WERI-Rb-1 (cell line): ENCODE measurements around the gene ANKRD26.

Experiments used
- DNase-seq: peaks from one replicate; pipeline ENCODE4 v3.0.0-alpha.2; 2020
- H3K27ac ChIP-seq: fragments of 250-450 bp; sonication (Bioruptor Pico); 2 replicates; pipeline ENCODE4 v1.5.1; 2020; ENCODE audit warnings: mild to moderate bottlenecking, moderate library complexity
- H3K27me3 ChIP-seq: fragments of 250-450 bp; sonication (Bioruptor Pico); 2 replicates; pipeline ENCODE4 v1.5.1; 2021; ENCODE audit warnings: mild to moderate bottlenecking, low read depth, moderate library complexity; ENCODE audit not compliant: insufficient read depth, severe bottlenecking
- H3K36me3 ChIP-seq: fragments of 250-450 bp; sonication (Bioruptor Pico); 2 replicates; pipeline ENCODE4 v1.5.1; 2020; ENCODE audit warnings: mild to moderate bottlenecking, moderate library complexity
- H3K4me3 ChIP-seq: 2 replicates; pipeline ENCODE4 v1.5.1; 2011; ENCODE audit warnings: low read depth, mild to moderate bottlenecking, control low read depth, low read length
- H3K9me3 ChIP-seq: fragments of 250-450 bp; sonication (Bioruptor Pico); 2 replicates; pipeline ENCODE4 v1.5.1; 2021; ENCODE audit warnings: mild to moderate bottlenecking, moderate library complexity; ENCODE audit not compliant: severe bottlenecking
- CTCF ChIP-seq: IDR thresholded peaks from 2 replicates; pipeline ENCODE4 v1.5.1; 2011; ENCODE audit warnings: low read depth, mild to moderate bottlenecking, control low read depth, inconsistent platforms, low read length

The ANKRD26 gene

GRCh38 chr10:26962835-26963234, 137.5 kb downstream of the ANKRD26 start:
- Histone ChIP-seq H3K27ac (no peak overlapping the region), H3K4me3 (no peak overlapping the region), H3K27me3 (no peaks in the 10 kb centered on the region), H3K9me3 (no peaks in the 10 kb centered on the region), H3K36me3 (no peaks in the 10 kb centered on the region)
- no peak for DNase-seq
- no peak for TF ChIP-seq CTCF

- DNase-seq, result no peak
- H3K4me3 ChIP-seq, result no peak overlapping the region
- no peaks in the 10 kb centered on the region for H3K9me3 ChIP-seq
- no peaks in the 10 kb centered on the region for H3K36me3 ChIP-seq
- TF ChIP-seq CTCF, result no peak
- H3K27ac ChIP-seq, result no peak overlapping the region
- H3K27me3 ChIP-seq, result no peaks in the 10 kb centered on the region
These were observed 140.0 kb downstream of the ANKRD26 start for GRCh38 chr10:26960308-26960707.

- H3K27me3 ChIP-seq, result no peaks in the 10 kb centered on the region
- no peak for TF ChIP-seq CTCF
These were observed 140.5 kb downstream of the ANKRD26 start for GRCh38 chr10:26959841-26960240.

More at GRCh38 chr10:26959841-26960240, 140.5 kb downstream of the ANKRD26 start:
- H3K9me3 ChIP-seq, result no peaks in the 10 kb centered on the region
- no peak overlapping the region for H3K27ac ChIP-seq
- no peaks in the 10 kb centered on the region for H3K36me3 ChIP-seq
- no peak overlapping the region for H3K4me3 ChIP-seq
- DNase-seq, result no peak
